ENCODE results near the gene GNAI1. TPM values are rescaled to one million over a fixed set of nuclear protein-coding genes. Genes with fewer than 3 reads are reported as not detected.

The GNAI1 gene
- total and polyA plus RNA-seq, 4 donors: 10.3 to 20.7 (median 16.0) TPM

DNA sequence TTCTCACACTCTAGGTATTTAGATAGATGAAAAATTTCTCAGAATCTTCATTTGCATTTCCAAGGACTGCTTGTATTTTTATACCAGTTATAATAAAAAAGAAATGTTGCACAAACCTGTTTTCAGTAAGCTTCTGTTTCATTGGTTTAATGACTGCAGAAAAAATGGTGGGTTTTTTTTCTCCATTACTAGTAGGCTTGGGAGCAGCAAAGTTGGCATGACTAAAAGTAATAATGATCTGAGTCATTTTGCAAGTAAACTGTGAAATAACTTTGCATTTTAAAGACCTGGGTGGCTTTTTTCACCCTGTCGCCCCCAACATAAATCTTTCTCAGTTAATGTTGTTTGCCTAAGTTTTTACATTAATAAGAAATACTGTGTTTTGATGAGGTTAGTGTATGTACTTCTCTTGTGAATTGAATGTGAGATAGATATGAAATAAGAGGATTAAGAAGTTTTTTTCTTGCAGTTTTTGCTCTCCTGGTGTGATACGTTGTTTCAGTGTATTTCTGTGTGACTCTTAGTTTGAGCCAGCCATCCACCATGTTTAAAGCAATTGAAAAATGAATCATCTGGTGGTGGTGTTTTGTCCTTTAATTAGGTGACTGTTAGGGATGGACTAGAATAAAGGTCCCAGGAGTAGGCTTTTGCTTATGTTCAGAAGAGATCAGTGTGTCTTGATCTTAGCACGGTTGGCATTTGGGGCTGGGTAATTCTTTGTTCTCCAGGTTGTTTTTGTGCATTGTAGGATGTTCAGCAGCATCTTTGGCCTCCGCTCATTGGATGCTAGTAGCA lies 1.8 kb downstream of the GNAI1 start:
- 64 to 72% methylated on average over 4 of the region's 4 CpGs for WGBS, 2 donors
- DNase-seq (no peak), ATAC-seq (ENCODE audit: low FRiP score) (no peak)
- Histone ChIP-seq H3K27ac (ENCODE audit: low read depth in 1 of 2, low read length in 2 of 2) (no peak overlapping the region), H3K4me3 (ENCODE audit: low read length in 2 of 2) (peak overlapping the region; percentile 84 to 97), H3K27me3 (ENCODE audit: control insufficient read depth in 1 of 2, insufficient read depth in 2 of 2, low read length in 1 of 2) (no peaks in the 10 kb centered on the region), H3K4me1 (ENCODE audit: control insufficient read depth in 1 of 2, insufficient read depth in 2 of 2, low read length in 2 of 2) (peaks cover 0 to 2% of the 10 kb centered on the region in 2 donors), H3K36me3 (ENCODE audit: control insufficient read depth in 1 of 2, insufficient read depth in 2 of 2, low read length in 1 of 2) (no peaks in the 10 kb centered on the region), H3K9me3 (ENCODE audit: control insufficient read depth, low read length) (no peaks in the 10 kb centered on the region)
- intact Hi-C loops (cut with DNase I): loop anchor here in 1 of 2 donors (10.0 kb wide), 1 partner anchor 248 kb away; no protein-coding TSS in a partner anchor

DNA sequence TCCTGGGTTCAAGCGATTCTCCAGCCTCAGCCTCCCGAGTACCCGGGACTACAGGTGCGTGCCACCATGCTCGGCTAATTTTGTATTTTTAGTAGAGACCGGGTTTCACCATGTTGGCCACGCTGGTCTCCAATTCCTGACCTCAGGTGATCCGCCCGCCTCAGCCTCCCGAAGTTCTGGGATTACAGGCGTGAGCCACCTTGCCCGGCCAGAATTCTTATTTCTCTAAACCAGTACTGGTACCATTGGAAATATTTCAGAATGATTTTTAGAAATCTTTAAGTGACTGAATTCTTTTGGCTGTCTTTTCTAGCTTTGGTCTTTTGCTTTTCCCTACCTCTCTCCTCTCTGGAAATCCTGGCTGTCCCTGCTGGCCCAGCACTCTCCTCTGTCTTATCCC lies 2.8 kb downstream of the GNAI1 start:
- Histone ChIP-seq H3K27me3 (ENCODE audit: control insufficient read depth in 1 of 2, insufficient read depth in 2 of 2, low read length in 1 of 2) (no peaks in the 10 kb centered on the region), H3K4me3 (ENCODE audit: low read length in 2 of 2) (no peak overlapping the region), H3K27ac (ENCODE audit: low read depth in 1 of 2, low read length in 2 of 2) (no peak overlapping the region), H3K9me3 (ENCODE audit: control insufficient read depth, low read length) (no peaks in the 10 kb centered on the region), H3K36me3 (ENCODE audit: control insufficient read depth in 1 of 2, insufficient read depth in 2 of 2, low read length in 1 of 2) (no peaks in the 10 kb centered on the region), H3K4me1 (ENCODE audit: control insufficient read depth in 1 of 2, insufficient read depth in 2 of 2, low read length in 2 of 2) (peaks cover 0 to 2% of the 10 kb centered on the region in 2 donors)
- 95 to 96% methylated on average over 12 of the region's 12 CpGs for WGBS, 2 donors
- DNase-seq (no peak), ATAC-seq (ENCODE audit: low FRiP score) (no peak)
- intact Hi-C loops (cut with DNase I): loop anchor here in 1 of 2 donors (10.0 kb wide), 1 partner anchor 247 kb away; no protein-coding TSS in a partner anchor

GRCh38 chr7:80139236-80139635 lies 4.6 kb downstream of the GNAI1 start:
- Histone ChIP-seq H3K9me3 (ENCODE audit: control insufficient read depth, low read length) (no peaks in the 10 kb centered on the region), H3K27ac (ENCODE audit: low read depth in 1 of 2, low read length in 2 of 2) (no peak overlapping the region), H3K36me3 (ENCODE audit: control insufficient read depth in 1 of 2, insufficient read depth in 2 of 2, low read length in 1 of 2) (no peaks in the 10 kb centered on the region), H3K4me1 (ENCODE audit: control insufficient read depth in 1 of 2, insufficient read depth in 2 of 2, low read length in 2 of 2) (peaks cover 0 to 2% of the 10 kb centered on the region in 2 donors), H3K4me3 (ENCODE audit: low read length in 2 of 2) (no peak overlapping the region), H3K27me3 (ENCODE audit: control insufficient read depth in 1 of 2, insufficient read depth in 2 of 2, low read length in 1 of 2) (no peaks in the 10 kb centered on the region)
- intact Hi-C loops (cut with DNase I): loop anchor here in 1 of 2 donors (10.0 kb wide), 1 partner anchor 246 kb away; no protein-coding TSS in a partner anchor
- WGBS, 2 donors: 4 to 8% methylated on average over 1 of the region's 1 CpG
- ATAC-seq (ENCODE audit: low FRiP score) (no peak), DNase-seq (no peak)

DNA sequence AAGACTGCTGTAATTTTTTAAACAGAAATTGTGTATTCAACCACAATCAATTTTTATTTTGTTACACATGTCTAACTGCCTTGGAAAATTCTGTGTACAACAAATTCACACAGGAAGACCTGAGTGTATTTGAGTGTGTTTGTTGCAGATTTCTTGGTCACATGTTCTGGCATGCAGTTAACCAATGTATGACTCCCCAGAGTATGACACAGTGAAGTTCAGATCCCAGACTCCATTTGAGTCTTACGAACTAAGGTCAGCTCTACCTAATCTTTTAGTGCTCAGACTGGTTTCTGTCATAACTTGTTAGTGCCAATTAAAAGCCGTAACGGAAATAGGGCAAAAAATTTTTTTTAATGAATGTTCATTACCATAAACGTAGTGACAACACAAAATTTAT lies 5.8 kb downstream of the GNAI1 start:
- H3K4me3 ChIP-seq (ENCODE audit: low read length in 2 of 2): no peak overlapping the region
- peaks cover 0 to 2% of the 10 kb centered on the region in 2 donors for H3K4me1 ChIP-seq (ENCODE audit: control insufficient read depth in 1 of 2, insufficient read depth in 2 of 2, low read length in 2 of 2)
- H3K27ac ChIP-seq (ENCODE audit: low read depth in 1 of 2, low read length in 2 of 2): no peak overlapping the region
- 96 to 99% methylated on average over 4 of the region's 4 CpGs for WGBS, 2 donors
- H3K36me3 ChIP-seq (ENCODE audit: control insufficient read depth in 1 of 2, insufficient read depth in 2 of 2, low read length in 1 of 2): no peaks in the 10 kb centered on the region
- no peaks in the 10 kb centered on the region for H3K27me3 ChIP-seq (ENCODE audit: control insufficient read depth in 1 of 2, insufficient read depth in 2 of 2, low read length in 1 of 2)
- no peaks in the 10 kb centered on the region for H3K9me3 ChIP-seq (ENCODE audit: control insufficient read depth, low read length)
- intact Hi-C loops (cut with DNase I): no loop called here
- ATAC-seq (ENCODE audit: low FRiP score): no peak
- no peak for DNase-seq

DNA sequence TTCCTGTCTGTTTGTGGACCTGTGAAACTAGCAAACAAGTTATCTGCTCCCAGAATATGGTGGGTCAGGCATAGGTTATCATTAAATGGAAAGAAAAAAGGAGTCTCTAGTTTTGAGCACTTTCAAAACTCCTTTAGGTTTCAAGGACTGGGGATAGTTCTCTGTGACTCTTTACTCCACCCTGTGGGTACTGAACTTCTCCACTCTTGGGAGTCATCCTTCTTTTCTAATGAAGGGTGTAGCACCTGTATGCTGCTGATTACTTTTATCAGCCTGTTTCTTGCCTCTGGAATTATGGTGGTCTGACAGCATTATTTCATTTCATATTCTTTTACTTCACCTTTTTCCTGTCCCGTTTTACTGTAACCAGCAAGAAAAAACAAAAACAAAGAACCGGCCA lies 6.7 kb downstream of the GNAI1 start:
- no peaks in the 10 kb centered on the region for H3K27me3 ChIP-seq (ENCODE audit: control insufficient read depth in 1 of 2, insufficient read depth in 2 of 2, low read length in 1 of 2)
- H3K4me1 ChIP-seq (ENCODE audit: control insufficient read depth in 1 of 2, insufficient read depth in 2 of 2, low read length in 2 of 2): peaks cover 2 to 3% of the 10 kb centered on the region in 2 donors
- no peaks in the 10 kb centered on the region for H3K9me3 ChIP-seq (ENCODE audit: control insufficient read depth, low read length)
- intact Hi-C loops (cut with DNase I): no loop called here
- no peak overlapping the region for H3K27ac ChIP-seq (ENCODE audit: low read depth in 1 of 2, low read length in 2 of 2)
- ATAC-seq (ENCODE audit: low FRiP score) (no peak), DNase-seq (no peak)
- WGBS, 2 donors: 90 to 96% methylated on average over 2 of the region's 2 CpGs
- H3K36me3 ChIP-seq (ENCODE audit: control insufficient read depth in 1 of 2, insufficient read depth in 2 of 2, low read length in 1 of 2): no peaks in the 10 kb centered on the region
- H3K4me3 ChIP-seq (ENCODE audit: low read length in 2 of 2): no peak overlapping the region

DNA sequence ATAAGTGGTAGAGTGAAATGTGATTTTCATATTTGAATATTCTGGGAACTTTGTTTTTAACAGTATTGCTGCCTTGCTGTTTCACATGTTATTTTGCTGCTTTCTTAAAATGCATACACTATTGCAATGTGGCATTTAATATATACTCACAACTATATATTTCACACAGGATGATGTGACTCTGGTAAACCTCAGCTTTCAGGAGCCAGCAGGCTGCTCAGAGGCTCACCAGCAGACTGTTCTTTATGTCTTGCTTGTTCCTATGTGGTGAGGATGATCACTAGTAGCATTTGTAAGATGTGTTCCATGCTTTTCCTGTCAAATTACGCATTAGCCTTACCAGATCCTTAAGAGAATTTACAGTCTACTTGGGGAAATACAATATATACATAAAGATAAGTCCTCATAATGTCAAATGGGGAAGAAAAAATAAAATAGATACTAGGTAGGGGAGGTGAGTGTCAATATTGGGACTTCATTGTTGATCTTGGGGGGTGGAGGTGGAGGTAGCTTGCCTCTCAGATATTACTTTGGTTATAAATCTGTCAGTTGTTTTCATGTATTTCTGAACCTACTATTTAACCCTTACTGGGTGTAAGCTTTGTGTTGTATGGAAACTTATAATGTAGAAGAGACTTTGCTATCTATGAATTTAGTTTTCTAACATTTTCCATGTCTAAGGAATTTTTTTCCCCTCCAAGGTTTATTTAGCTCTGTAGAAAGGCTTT lies 8.4 kb downstream of the GNAI1 start:
- WGBS, 2 donors: 96 to 97% methylated on average over 1 of the region's 1 CpG
- Histone ChIP-seq H3K27me3 (ENCODE audit: control insufficient read depth in 1 of 2, insufficient read depth in 2 of 2, low read length in 1 of 2) (no peaks in the 10 kb centered on the region), H3K9me3 (ENCODE audit: control insufficient read depth, low read length) (no peaks in the 10 kb centered on the region), H3K4me3 (ENCODE audit: low read length in 2 of 2) (no peak overlapping the region), H3K27ac (ENCODE audit: low read depth in 1 of 2, low read length in 2 of 2) (no peak overlapping the region), H3K4me1 (ENCODE audit: control insufficient read depth in 1 of 2, insufficient read depth in 2 of 2, low read length in 2 of 2) (peaks cover 2 to 3% of the 10 kb centered on the region in 2 donors), H3K36me3 (ENCODE audit: control insufficient read depth in 1 of 2, insufficient read depth in 2 of 2, low read length in 1 of 2) (no peaks in the 10 kb centered on the region)
- no peak for ATAC-seq (ENCODE audit: low FRiP score)
- intact Hi-C loops (cut with DNase I): no loop called here
- no peak for DNase-seq

- DNase-seq: no peak
- H3K36me3 ChIP-seq (ENCODE audit: control insufficient read depth in 1 of 2, insufficient read depth in 2 of 2, low read length in 1 of 2): no peaks in the 10 kb centered on the region
- no peak overlapping the region for H3K4me3 ChIP-seq (ENCODE audit: low read length in 2 of 2)
- H3K4me1 ChIP-seq (ENCODE audit: control insufficient read depth in 1 of 2, insufficient read depth in 2 of 2, low read length in 2 of 2): peaks cover 0 to 3% of the 10 kb centered on the region in 2 donors
- ATAC-seq (ENCODE audit: low FRiP score): no peak
- intact Hi-C loops (cut with DNase I): no loop called here
- no peaks in the 10 kb centered on the region for H3K27me3 ChIP-seq (ENCODE audit: control insufficient read depth in 1 of 2, insufficient read depth in 2 of 2, low read length in 1 of 2)
- no peak overlapping the region for H3K27ac ChIP-seq (ENCODE audit: low read depth in 1 of 2, low read length in 2 of 2)
- 56 to 60% methylated on average over 3 of the region's 3 CpGs for WGBS, 2 donors
- no peaks in the 10 kb centered on the region for H3K9me3 ChIP-seq (ENCODE audit: control insufficient read depth, low read length)
These were observed 11.3 kb downstream of the GNAI1 start for GRCh38 chr7:80145780-80146422.

- H3K27me3 ChIP-seq (ENCODE audit: control insufficient read depth in 1 of 2, insufficient read depth in 2 of 2, low read length in 1 of 2): no peaks in the 10 kb centered on the region
- no peaks in the 10 kb centered on the region for H3K9me3 ChIP-seq (ENCODE audit: control insufficient read depth, low read length)
- peaks cover 0 to 3% of the 10 kb centered on the region in 2 donors for H3K4me1 ChIP-seq (ENCODE audit: control insufficient read depth in 1 of 2, insufficient read depth in 2 of 2, low read length in 2 of 2)
- no peak overlapping the region for H3K4me3 ChIP-seq (ENCODE audit: low read length in 2 of 2)
- H3K27ac ChIP-seq (ENCODE audit: low read depth in 1 of 2, low read length in 2 of 2): no peak overlapping the region
- no peak for DNase-seq
- WGBS, 2 donors: 53 to 56% methylated on average over 4 of the region's 4 CpGs
- no peak for ATAC-seq (ENCODE audit: low FRiP score)
- intact Hi-C loops (cut with DNase I): no loop called here
- no peaks in the 10 kb centered on the region for H3K36me3 ChIP-seq (ENCODE audit: control insufficient read depth in 1 of 2, insufficient read depth in 2 of 2, low read length in 1 of 2)
These were observed 12.0 kb downstream of the GNAI1 start for GRCh38 chr7:80146545-80147182.

Measured in aorta (tissue), 5 donors.